ENCODE results near the gene DIMT1. TPM values are rescaled to one million over a fixed set of nuclear protein-coding genes. Genes with fewer than 3 reads are reported as not detected.

The DIMT1 gene
- total RNA-seq, 1 experiment from 2014 or later: 83.0 TPM

DNA sequence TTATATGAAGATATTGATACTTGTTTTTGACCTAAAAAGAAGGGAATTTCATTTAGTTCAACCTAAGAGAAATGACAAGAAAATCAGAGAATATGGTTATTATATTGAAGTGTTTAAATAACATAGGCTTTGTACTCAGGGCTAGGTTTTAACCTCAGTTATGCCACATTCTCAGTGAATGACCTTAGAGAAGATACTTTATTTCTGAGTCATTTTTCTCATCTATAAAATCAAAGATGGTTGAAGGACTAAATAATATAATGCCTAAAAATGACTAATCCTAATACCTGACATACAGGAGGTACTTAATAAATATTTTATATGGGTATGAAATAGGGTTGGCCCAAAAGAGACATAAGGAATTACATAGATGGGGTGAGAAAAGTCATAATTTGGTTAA, 32.3 kb downstream of the DIMT1 start:
- DNase-seq (ENCODE audit: low read depth): no peak

- no peak for DNase-seq (ENCODE audit: low read depth)
Observed at GRCh38 chr5:62369039-62369438, 34.7 kb downstream of the DIMT1 start.

DNA sequence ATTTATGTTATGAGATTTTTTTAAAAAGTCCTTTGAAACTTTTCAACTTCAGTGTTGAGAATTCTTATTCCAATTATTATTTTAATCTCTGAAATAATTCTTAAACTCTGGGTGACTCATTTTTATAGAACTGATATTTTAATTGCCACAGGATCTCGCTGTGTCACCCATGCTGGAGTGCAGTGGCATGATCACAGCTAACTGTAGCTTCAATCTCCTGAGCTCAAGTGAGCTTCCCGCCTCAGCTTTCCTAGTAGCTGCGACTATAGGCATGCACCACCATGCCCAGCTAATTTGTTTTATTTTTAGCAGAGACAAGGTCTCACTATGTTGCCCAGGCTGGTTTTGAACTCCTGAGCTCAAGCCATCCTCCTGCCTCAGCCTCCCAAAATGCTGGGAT, 41.0 kb downstream of the DIMT1 start:
- no peak for DNase-seq (ENCODE audit: low read depth)

DNA sequence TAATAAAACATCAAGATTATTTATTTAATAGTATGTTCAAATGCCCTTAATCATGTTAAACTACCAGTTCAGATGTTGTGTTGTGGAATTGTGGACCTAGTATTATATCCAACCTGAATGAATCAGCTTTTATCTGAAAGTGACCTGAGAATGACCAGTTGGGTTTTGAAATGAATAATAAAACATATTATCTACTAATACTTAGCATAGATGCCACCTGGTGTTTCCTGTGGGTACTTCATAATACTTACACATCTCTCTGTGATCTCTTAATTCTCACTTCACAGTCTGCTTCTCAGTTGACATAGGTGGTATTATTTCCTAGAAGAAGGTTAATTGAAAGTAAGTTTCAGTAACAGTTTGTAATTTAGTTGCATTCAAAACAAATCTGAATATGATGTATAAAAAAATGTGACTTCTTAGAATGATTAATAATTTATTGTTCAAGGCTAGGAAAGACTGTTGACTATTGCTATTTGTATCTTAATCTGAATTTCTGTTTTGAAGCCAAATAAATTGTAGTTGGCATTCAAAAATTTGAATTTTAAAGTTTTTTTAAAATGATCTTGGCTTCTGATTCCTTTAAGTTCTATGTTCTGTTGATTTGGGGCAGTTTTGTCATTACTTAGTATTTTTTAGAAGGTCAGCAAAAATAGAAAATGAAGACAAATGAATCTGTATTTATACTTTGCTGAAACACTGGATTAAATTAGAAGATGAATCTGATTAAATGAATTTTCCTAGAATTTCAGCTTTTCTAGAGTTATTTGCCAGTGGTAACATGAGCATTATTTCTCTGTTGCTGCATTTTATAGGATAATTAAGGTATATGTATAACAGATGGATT, 49.5 kb downstream of the DIMT1 start:
- peak; percentile 16 for DNase-seq (ENCODE audit: low read depth)

DNA sequence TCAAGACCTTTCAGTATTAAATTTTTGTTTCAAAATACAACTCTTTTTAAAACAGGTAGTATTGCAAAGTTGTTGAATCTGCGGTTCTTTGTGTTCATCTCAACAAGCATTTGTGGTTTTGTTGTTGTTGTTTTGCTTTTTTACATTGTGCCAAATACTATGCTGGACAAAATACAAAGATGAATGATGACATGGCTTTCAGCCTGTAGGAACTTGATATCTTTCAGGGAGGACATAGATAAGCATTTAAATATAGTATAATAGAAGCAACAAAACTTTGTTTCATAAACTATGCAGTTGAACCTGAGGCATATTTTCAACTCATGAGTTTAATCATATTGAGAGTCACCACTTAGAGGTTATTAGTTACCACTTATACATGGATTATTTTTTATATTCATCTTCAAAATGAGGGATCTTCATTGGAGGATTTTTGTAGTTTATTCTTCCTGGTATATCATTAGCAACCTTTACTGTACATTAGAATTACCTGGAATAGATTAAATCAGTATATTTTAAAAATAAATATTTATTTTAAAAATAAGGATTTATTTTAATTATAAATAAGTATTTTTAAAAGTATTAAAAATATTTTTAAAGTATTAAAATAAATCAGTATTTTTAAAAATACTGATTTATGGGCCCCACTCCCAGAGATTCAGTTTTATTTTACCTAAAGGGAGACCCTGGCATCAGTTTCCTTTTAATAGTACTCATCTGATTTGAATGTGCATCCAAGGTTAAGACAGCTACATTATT, 54.8 kb downstream of the DIMT1 start:
- DNase-seq (ENCODE audit: low read depth): no peak

- no peak for DNase-seq (ENCODE audit: low read depth)
Observed at GRCh38 chr5:62347928-62348327, 55.8 kb downstream of the DIMT1 start.

- no peak for DNase-seq (ENCODE audit: low read depth)
Observed at GRCh38 chr5:62346748-62347147, 57.0 kb downstream of the DIMT1 start.

DNA sequence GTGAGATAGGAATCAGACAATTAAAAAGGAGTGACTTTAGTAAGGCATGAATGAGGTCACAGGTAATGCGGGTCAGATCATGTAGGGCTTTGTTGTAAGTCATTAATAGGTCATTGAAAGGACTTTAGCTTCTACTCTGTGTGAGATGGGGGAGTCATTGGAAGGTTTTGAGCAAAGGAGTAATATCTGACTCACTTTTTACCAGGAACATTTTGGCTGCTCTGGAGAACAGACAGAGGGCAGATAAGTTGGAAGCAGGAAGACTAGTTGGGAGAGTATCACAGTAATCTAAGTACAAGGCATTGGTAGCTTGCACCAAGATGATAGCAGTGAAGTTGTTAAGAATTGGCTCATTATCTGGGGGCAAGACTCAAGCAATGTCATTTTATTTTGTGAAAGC, 60.3 kb downstream of the DIMT1 start:
- DNase-seq (ENCODE audit: low read depth): no peak

GRCh38 chr5:62342476-62342837, 61.2 kb downstream of the DIMT1 start:
- DNase-seq (ENCODE audit: low read depth): no peak

DNA sequence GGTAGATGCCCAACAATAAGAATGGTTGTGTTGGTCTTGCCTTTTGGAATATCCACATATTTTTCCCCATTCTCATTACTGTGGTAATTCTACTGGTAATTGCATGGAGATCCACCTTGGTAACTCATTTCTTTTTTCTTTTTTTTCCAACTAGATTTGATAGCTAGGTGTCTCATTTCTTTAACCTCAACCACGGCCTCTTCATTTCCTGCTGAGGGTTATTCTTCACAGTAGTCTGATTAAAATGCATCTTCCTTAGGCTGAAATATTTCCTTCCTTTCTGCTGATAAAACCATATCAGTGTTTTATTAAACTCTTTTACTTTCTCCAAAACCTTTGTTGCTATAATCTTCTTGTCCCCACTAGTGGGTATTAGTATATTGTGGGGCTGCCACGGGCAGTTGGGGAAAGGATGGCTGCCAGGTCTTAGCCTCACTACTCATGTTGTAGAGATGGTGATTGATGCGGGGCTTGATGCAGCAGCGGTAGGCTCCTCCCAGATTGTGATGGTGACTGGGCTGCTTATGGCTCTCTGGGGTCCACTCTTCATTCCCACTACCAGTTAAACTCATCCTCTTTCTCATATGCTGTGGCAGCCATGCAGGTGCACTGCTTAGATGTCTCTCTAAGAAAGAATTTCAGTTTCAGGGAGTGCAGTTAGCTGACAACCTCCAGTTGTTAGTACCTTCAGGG, 61.8 kb downstream of the DIMT1 start:
- DNase-seq (ENCODE audit: low read depth): no peak

- DNase-seq (ENCODE audit: low read depth): no peak
Observed at GRCh38 chr5:62340979-62341378, 62.7 kb downstream of the DIMT1 start.

- no peak for DNase-seq (ENCODE audit: low read depth)
Observed at GRCh38 chr5:62340392-62340791, 63.3 kb downstream of the DIMT1 start.

Other genes starting within 250 kb of the DIMT1 start
- 57.9 and 101 TPM in 2 replicates for gene KIF2A, start 97.7 kb downstream of the DIMT1 start, total RNA-seq (2014; rRNA removed; shearing (Covaris generic))
- gene IPO11, start 8.9 kb upstream of the DIMT1 start, total RNA-seq (2014; rRNA removed; shearing (Covaris generic)): 30.3 and 30.7 TPM in 2 replicates
- gene LRRC70, start 174.9 kb upstream of the DIMT1 start, total RNA-seq (2014; rRNA removed; shearing (Covaris generic)): 1.1 TPM in 1 of 2 replicates, not detected in the other